Mucosa of descending colon (tissue), 3 donors: ENCODE measurements around the gene PDE4B. TPM values are rescaled to one million over a fixed set of nuclear protein-coding genes. Genes with fewer than 3 reads are reported as not detected.
"Not testable (repeated sequence)": the region's sequence is repeated elsewhere in the genome, so short reads cannot be mapped to it uniquely, and the experiment has no call there.

Experiments used
- ATAC-seq: fragments of 200-7000 bp; cut with Tn5 transposase; one replicate; pipeline ENCODE4 v1.9.1; 2020; ENCODE audit warnings: mild to moderate bottlenecking, moderate library complexity
- DNase-seq, 3 donors: peaks; one replicate each; pipeline ENCODE4 v3.0.0-alpha.2; 2020
- H3K36me3 ChIP-seq: fragments of 200-600 bp; one replicate; pipeline ENCODE4 v1.8.0; 2021; ENCODE audit warnings: low read depth, mild to moderate bottlenecking
- H3K4me1 ChIP-seq: fragments of 200-600 bp; one replicate; pipeline ENCODE4 v1.8.0; 2021; ENCODE audit warnings: low read depth, mild to moderate bottlenecking
- H3K4me3 ChIP-seq: fragments of 200-600 bp; one replicate; pipeline ENCODE4 v1.8.0; 2021; ENCODE audit warnings: mild to moderate bottlenecking
- H3K9me3 ChIP-seq: fragments of 200-600 bp; one replicate; pipeline ENCODE4 v1.8.0; 2021; ENCODE audit warnings: mild to moderate bottlenecking
- intact Hi-C, 2 donors: fragments of 100-400 bp; cut with DNase I in 1 of 2; cut with micrococcal nuclease in 1 of 2; formaldehyde crosslinking; loops; one replicate each; pipeline versions ENCODE4 v1.11.0 to v1.11.1; 2022; cut with DNase I, micrococcal nuclease
- total RNA-seq, 3 donors: library from RNA; stranded (reverse); fragmentation: NEBNext Ultra II Directional in 2 of 3; extraction: Animal tissue kit (Norgen Biotek cat#: 25700) in 2 of 3; gene quantifications; one replicate each; pipeline versions ENCODE4 v1.2.1 to v1.2.4, GENCODE V29; 2021 to 2023
- TF ChIP-seq, protein P1 (sequence below): fragments of 200-600 bp; IDR thresholded peaks from one replicate; pipeline ENCODE4 v1.8.0; 2022; ENCODE audit warnings: antibody characterized with exemption, mild to moderate bottlenecking
- donor health status: DM: no; HTN: no; CAD: no; lungs with moderate emphysema.
- donor health status: DM: no; HTN: no; CAD: no.
- donor health status: DM: no; HTN: yes; CAD: no.

PDE4B gene
- total RNA-seq, 3 donors from 2014 or later: 3.4 to 6.6 (median 4.9) TPM

DNA sequence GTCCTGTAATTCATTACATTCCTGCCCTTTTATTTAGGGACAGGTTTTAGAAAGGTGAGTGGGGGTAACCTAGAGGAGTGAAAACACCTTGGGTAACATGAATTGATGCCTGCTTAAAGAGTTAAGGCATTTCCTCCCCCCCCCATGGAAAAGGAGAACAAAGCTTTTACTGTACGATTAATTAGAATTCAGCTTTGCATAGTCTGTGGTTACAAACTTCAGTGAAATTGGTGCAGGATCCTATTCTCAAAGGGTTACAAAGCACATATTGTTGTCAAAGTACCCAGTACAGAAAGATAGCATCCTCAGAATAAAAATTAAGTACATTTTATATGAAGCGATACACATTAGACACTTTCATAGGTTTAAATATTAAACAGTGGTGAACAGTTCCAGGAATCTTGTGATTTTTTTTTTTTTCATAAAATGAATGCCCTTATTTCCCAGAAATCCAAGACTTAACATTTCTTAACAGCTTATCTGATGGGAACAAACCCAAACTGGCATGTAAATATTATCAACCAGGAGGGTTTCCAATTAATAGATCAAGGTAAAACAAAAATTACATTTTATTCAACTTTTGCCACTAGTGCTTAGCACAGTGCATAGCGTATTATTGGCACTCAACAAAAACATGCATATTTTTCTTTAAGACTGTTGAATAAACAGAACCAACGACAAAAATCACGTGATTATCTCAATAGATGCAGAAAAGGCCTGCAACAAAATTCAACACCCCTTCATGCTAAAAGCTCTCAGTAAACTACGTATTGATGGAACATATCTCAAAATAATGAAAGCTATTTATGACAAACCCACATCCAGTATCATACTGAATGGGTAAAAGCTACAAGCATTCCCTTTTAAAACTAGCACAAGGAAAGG lies 172.7 kb downstream of the PDE4B start:
- intact Hi-C loops: no loop called here
- ATAC-seq: no peak
- no peaks in the 10 kb centered on the region for H3K9me3 ChIP-seq

DNA sequence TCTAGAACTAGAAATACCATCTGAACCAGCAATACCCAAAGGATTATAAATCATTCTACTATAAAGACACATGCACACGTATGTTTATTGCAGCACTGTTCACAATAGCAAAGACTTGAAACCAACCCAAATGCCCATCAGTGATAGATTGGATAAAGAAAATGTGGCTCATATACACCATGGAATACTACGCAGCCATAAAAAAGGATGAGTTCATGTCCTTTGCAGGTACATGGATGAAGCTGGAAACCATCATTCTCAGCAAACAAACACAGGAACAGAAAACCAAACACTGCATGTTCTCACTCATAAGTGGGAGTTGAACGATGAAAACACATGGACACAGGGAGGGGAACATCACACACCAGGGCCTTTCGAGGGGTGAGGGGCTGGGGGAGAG lies 174.8 kb downstream of the PDE4B start:
- H3K36me3 ChIP-seq, H3K4me3 ChIP-seq, intact Hi-C loops, ATAC-seq, DNase-seq, H3K9me3 ChIP-seq: not testable (repeated sequence)
- H3K4me1 ChIP-seq: peaks cover 17% of the 10 kb centered on the region

More for the DNA sequence above, 172.7 kb downstream of the PDE4B start:
- DNase-seq: no peak
- Histone ChIP-seq H3K36me3 (no peaks in the 10 kb centered on the region), H3K4me1 (peaks cover 17% of the 10 kb centered on the region), H3K4me3 (no peak overlapping the region)
- TF ChIP-seq, protein P1, sequence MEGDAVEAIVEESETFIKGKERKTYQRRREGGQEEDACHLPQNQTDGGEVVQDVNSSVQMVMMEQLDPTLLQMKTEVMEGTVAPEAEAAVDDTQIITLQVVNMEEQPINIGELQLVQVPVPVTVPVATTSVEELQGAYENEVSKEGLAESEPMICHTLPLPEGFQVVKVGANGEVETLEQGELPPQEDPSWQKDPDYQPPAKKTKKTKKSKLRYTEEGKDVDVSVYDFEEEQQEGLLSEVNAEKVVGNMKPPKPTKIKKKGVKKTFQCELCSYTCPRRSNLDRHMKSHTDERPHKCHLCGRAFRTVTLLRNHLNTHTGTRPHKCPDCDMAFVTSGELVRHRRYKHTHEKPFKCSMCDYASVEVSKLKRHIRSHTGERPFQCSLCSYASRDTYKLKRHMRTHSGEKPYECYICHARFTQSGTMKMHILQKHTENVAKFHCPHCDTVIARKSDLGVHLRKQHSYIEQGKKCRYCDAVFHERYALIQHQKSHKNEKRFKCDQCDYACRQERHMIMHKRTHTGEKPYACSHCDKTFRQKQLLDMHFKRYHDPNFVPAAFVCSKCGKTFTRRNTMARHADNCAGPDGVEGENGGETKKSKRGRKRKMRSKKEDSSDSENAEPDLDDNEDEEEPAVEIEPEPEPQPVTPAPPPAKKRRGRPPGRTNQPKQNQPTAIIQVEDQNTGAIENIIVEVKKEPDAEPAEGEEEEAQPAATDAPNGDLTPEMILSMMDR: no peak

DNA sequence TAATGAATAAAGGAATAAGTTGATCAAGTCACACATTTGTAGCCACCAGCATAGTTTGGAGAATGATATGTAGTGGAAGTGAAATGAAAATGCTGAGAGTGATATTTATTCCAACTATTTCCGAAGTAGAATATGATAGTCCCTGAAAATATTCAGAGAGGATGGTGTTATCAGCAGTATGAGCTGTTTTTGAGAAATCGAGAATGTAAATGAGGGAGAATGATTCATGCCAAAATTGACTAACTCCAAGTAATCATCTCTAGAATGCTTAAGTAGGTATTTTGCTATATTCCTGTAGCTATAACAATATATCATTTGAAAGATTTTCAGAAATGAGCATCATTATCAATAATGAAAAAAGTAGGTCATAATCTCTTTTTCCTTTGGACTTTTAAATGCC lies 178.9 kb downstream of the PDE4B start:
- no peak for ATAC-seq
- Histone ChIP-seq H3K4me3 (no peak overlapping the region), H3K4me1 (no peaks in the 10 kb centered on the region), H3K36me3 (no peaks in the 10 kb centered on the region), H3K9me3 (peaks cover 12% of the 10 kb centered on the region)
- intact Hi-C loops: no loop called here
- TF ChIP-seq, protein P1: no peak
- DNase-seq: no peak

DNA sequence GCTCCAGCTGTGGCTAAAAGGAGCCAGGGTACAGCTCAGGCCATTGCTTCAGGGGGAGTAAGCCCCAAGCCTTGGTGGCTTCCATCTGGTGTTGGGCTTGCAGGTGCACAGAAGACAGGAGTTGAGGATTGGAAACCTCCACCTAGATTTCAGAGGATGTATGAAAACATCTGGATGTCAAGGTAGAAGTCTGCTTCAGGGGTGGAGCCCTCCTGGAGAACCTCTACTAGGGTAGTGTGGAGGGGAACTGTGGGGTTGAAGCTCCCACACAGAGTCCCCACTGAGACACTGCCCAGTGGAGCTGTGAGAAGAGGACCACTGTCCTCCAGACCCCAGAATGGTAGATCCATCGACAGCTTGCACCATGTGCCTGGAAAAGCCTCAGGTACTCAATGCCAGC lies 183.0 kb downstream of the PDE4B start:
- TF ChIP-seq, protein P1: no peak
- no peaks in the 10 kb centered on the region for H3K4me1 ChIP-seq
- DNase-seq (no peak), ATAC-seq (no peak)
- peaks cover 12% of the 10 kb centered on the region for H3K9me3 ChIP-seq
- no peak overlapping the region for H3K4me3 ChIP-seq
- H3K36me3 ChIP-seq: no peaks in the 10 kb centered on the region
- intact Hi-C loops: no loop called here

DNA sequence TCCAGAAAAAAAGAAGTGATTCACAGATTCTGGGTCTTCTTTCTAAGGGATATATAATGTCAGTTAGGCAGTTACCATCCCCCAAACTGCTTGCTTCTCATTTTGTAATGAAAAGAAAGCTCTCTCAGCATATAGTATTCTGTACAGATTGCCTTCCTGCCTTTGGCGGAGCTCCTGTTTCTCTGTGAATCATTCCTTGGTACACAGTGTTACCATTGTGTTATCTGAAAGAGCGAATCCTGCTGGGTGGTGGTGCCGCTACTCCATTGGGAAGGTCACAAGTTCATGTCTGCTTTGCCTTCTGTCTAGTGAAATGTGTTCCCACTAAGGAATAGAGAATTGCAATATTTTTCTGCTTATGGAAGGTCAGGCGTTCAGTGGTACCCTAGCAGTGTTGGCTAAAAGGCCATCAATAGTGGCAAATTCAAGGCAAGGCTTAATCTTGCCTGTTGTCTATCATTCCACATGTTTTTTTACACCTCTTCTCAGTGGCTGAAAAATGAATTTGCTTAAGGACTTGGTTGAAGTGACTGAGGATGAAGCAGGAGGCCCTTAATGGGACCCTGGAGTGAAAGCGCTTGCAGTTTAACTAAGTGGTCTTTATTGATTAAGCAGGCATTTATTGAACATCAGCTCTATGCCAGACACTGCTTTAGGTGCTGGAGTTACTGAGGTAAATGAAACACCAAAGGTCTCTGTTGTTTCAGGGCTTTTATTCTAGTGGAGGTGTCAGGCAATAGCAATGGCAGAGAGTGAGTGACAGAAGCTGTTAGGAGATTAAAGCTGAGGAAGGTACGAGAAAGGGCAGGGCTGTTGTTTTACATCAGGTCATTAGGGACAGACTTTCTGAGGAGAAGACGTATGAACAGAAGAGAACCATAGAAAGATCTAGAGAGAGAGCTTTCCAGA lies 186.7 kb downstream of the PDE4B start:
- TF ChIP-seq, protein P1: no peak
- H3K4me1 ChIP-seq: no peaks in the 10 kb centered on the region
- peaks cover 12% of the 10 kb centered on the region for H3K9me3 ChIP-seq
- no peak for ATAC-seq
- no peak overlapping the region for H3K4me3 ChIP-seq
- no peak for DNase-seq
- no peaks in the 10 kb centered on the region for H3K36me3 ChIP-seq
- intact Hi-C loops: no loop called here

DNA sequence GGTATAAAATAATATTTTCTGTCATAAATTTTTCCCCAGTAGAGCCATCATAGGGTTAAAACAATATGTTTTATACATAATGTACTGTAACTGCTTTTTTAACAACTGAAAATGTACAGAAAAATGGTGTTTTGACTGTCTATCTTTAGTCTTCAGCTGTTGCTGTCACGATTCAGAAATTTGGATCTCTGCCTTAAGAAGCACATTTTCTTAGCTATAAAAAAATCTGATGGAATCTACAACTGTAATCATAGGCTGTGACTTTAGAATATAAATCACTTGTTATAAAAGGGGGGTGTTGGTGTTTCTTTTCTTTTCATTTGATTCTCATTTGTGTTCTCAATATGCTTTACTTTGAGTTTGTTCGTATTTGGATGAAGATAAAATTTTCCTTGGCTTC lies 187.5 kb downstream of the PDE4B start:
- H3K36me3 ChIP-seq: no peaks in the 10 kb centered on the region
- H3K4me1 ChIP-seq: no peaks in the 10 kb centered on the region
- no peak for ATAC-seq
- TF ChIP-seq, protein P1: no peak
- H3K9me3 ChIP-seq: peaks cover 12% of the 10 kb centered on the region
- intact Hi-C loops: no loop called here
- no peak overlapping the region for H3K4me3 ChIP-seq
- DNase-seq: no peak
